Renal cortical epithelial cell (primary cell): ENCODE results near the gene KCNE4. TPM values are rescaled to one million over a fixed set of nuclear protein-coding genes. Genes with fewer than 3 reads are reported as not detected.

Experiments used
- total RNA-seq: library from RNA; depleted of rRNA; stranded (reverse); fragments of >200 nt; gene quantifications from 2 replicates; pipeline ENCODE4 v1.2.3, GENCODE V29; 2014

KCNE4 gene
- total RNA-seq, 1 donor from 2014 or later = 0.05 TPM

Other genes starting within 250 kb of the KCNE4 start
- gene ACSL3, start 191.2 kb upstream of the KCNE4 start, total RNA-seq = 65.8 and 150 TPM in 2 replicates